Heart left ventricle (tissue), 16 donors: Measurements from ENCODE around the gene CNPY4. TPM values are rescaled to one million over a fixed set of nuclear protein-coding genes. Genes with fewer than 3 reads are reported as not detected.

ENCODE experiments used
- ATAC-seq, 4 donors: fragments of 200-7000 bp; cut with Tn5 transposase; one replicate each; pipeline ENCODE4 v1.9.1; 2020 to 2022; ENCODE audit warnings: moderate library complexity in 4 of 4, mild to moderate bottlenecking in 3 of 4, moderate number of reproducible peaks in 1 of 4
- DNase-seq, 5 donors: peaks; one replicate each; pipeline ENCODE4 v3.0.0-alpha.2; 2020
- H3K27ac ChIP-seq, 12 donors: fragments of 200-600 bp; sonication (generic) in 4 of 12; one replicate each; pipeline versions ENCODE4 v1.5.0 to v1.8.0; 2016 to 2022; ENCODE audit warnings: mild to moderate bottlenecking in 2 of 12
- H3K27me3 ChIP-seq, 9 donors: fragments of 200-600 bp; sonication (generic) in 2 of 9; one replicate each; pipeline versions ENCODE4 v1.5.1 to v1.8.0; 2016 to 2022; ENCODE audit warnings: mild to moderate bottlenecking in 3 of 9
- H3K36me3 ChIP-seq, 9 donors: fragments of 200-600 bp; sonication (generic) in 2 of 9; one replicate each; pipeline versions ENCODE4 v1.5.0 to v1.8.0; 2018 to 2022; ENCODE audit warnings: mild to moderate bottlenecking in 2 of 9
- H3K4me1 ChIP-seq, 12 donors: fragments of 200-600 bp; sonication (generic) in 4 of 12; one replicate each; pipeline versions ENCODE4 v1.5.0 to v1.8.0; 2016 to 2022; ENCODE audit warnings: mild to moderate bottlenecking in 3 of 12
- H3K4me3 ChIP-seq, 12 donors: fragments of 200-600 bp; sonication (generic) in 4 of 12; one replicate each; pipeline versions ENCODE4 v1.5.0 to v1.8.0; 2017 to 2022; ENCODE audit warnings: mild to moderate bottlenecking in 9 of 12, moderate library complexity in 4 of 12
- H3K9me3 ChIP-seq, 12 donors: fragments of 200-600 bp; sonication (generic) in 4 of 12; one replicate each; pipeline versions ENCODE4 v1.5.0 to v1.8.0; 2016 to 2022; ENCODE audit warnings: mild to moderate bottlenecking in 1 of 12
- POLR2A ChIP-seq, 2 donors: fragments of 450-650 bp; IDR thresholded peaks; one replicate each; pipeline ENCODE4 v1.6.1; 2017; ENCODE audit warnings: antibody characterized with exemption in 2 of 2, mild to moderate bottlenecking in 2 of 2, moderate library complexity in 2 of 2
- WGBS, 4 donors: extraction: QIAGEN DNeasy Blood & Tissue Kit in 2 of 4; methylation state at CpG; one replicate each; pipeline versions ENCODE4 v1.1.5 to v1.1.7; 2013 to 2018; 5-methylcytosine and 5-hydroxymethylcytosine counted together
- intact Hi-C, 10 donors: fragments of 100-400 bp; cut with DNase I; formaldehyde crosslinking; loops; one replicate each; pipeline versions ENCODE4 v1.11.1 to v1.14.2; 2022
- polyA plus RNA-seq, 2 donors: library from polyadenylated mRNA; stranded (reverse); fragments of 200-250 nt; gene quantifications; one replicate each; pipeline ENCODE4 v1.2.3, GENCODE V29; 2013
- total RNA-seq, 9 donors: library from RNA; depleted of rRNA in 2 of 9; stranded (reverse); fragments of >200 nt in 2 of 9; fragmentation: NEBNext Ultra II Directional in 3 of 9; extraction: Animal tissue kit (Norgen Biotek cat#: 25700) in 3 of 9; gene quantifications; one replicate each; pipeline versions ENCODE4 v1.1.0 to v1.2.4, GENCODE V29; 2016 to 2023
- TF ChIP-seq, protein P1 (sequence below), 12 donors: fragments of 200-600 bp; sonication (generic) in 4 of 12; IDR thresholded peaks; one replicate each; pipeline versions ENCODE4 v1.5.0 to v1.8.0; 2018 to 2022; ENCODE audit warnings: antibody characterized with exemption in 12 of 12, mild to moderate bottlenecking in 5 of 12
- donor health status: ischemic (EF 13 %, LVEDD 7.1; RV severe dilation, severe dysfunction).
- donor health status: healthy with polysubstance abuse.
- donor health status: DM: no; HTN: yes; CAD: no.
- donor health status: DM: no; HTN: no; CAD: no.
- donor health status: ischemic (EF 25% LVEDD 6.9; RV normal size, moderate dysfunction).
- donor health status: ischemic (EF 25% LVEDD 5.7; RV mildly dilated, moderate dysfunction).
- donor health status: healthy.
- donor health status: DM: yes; HTN: yes; CAD: no.
- donor health status: ischemic (EF 35%, LVEDD 5.7; RV mildly dilated, moderate dysfunction).
- donor health status: nonischemic (EF 11% LVEDD 7.7; RV severe dilation, severe dysfunction).
- donor health status: DM: yes; HTN: yes; CAD: no.
- donor health status: PGD.
- donor health status: ischemic (EF 29% LVEDD 5.4; RV normal size, mild dysfunction).
- donor health status: nonischemic (EF 23%, LVEDD 6.1; RV moderate dilation, normal function).

The CNPY4 gene
- total and polyA plus RNA-seq, 11 donors: 5.9 to 10.8 (median 8.5) TPM

DNA sequence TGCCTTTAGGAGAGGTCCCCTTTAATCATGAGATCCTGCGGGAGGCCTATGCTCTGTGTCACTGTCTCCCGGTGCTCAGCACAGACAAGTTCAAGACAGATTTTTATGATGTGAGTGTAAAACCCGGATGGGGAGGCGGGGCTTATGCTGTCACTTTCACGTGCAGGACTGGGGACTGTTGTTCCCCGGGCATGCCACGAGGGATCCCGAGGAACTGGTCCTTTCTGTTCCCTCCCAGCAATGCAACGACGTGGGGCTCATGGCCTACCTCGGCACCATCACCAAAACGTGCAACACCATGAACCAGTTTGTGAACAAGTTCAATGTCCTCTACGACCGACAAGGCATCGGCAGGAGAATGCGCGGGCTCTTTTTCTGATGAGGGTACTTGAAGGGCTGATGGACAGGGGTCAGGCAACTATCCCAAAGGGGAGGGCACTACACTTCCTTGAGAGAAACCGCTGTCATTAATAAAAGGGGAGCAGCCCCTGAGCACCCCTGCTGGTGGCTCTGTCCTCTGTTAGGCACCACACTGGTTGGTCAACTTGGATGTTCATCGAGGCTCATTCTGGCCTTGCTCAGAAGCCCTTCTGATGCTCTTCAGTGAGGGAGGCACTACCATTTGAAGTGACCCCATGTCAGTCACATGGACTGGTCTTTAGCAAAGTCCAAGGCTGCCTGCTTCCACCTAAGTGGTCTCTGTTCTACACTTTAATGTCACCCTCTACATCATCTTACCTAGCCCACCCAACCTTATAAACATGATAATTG, 27.8 kb upstream of the CNPY4 start:
- H3K27ac ChIP-seq: no peak overlapping the region
- no peak for TF ChIP-seq POLR2A (IDR thresholded peaks at IDR 0.05)
- TF ChIP-seq, protein P1, sequence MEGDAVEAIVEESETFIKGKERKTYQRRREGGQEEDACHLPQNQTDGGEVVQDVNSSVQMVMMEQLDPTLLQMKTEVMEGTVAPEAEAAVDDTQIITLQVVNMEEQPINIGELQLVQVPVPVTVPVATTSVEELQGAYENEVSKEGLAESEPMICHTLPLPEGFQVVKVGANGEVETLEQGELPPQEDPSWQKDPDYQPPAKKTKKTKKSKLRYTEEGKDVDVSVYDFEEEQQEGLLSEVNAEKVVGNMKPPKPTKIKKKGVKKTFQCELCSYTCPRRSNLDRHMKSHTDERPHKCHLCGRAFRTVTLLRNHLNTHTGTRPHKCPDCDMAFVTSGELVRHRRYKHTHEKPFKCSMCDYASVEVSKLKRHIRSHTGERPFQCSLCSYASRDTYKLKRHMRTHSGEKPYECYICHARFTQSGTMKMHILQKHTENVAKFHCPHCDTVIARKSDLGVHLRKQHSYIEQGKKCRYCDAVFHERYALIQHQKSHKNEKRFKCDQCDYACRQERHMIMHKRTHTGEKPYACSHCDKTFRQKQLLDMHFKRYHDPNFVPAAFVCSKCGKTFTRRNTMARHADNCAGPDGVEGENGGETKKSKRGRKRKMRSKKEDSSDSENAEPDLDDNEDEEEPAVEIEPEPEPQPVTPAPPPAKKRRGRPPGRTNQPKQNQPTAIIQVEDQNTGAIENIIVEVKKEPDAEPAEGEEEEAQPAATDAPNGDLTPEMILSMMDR (IDR thresholded peaks at IDR 0.05): no peak
- H3K9me3 ChIP-seq: no peaks in the 10 kb centered on the region
- DNase-seq: no peak
- H3K4me1 ChIP-seq: peaks cover 0 to 28% (median 16%) of the 10 kb centered on the region in 12 donors
- H3K36me3 ChIP-seq: peaks cover 0 to 66% (median 64%) of the 10 kb centered on the region in 9 donors
- WGBS, 4 donors: 63 to 74% (median 69%) methylated on average over 14 to 19 of the region's 19 CpGs
- intact Hi-C loops: loop anchor here in 1 of 10 donors (5.0 kb wide), 1 partner anchor 36 kb away; the partner anchor contains the start of gene MBLAC1
- H3K4me3 ChIP-seq: no peak overlapping the region
- H3K27me3 ChIP-seq: no peaks in the 10 kb centered on the region
- no peak for ATAC-seq

DNA sequence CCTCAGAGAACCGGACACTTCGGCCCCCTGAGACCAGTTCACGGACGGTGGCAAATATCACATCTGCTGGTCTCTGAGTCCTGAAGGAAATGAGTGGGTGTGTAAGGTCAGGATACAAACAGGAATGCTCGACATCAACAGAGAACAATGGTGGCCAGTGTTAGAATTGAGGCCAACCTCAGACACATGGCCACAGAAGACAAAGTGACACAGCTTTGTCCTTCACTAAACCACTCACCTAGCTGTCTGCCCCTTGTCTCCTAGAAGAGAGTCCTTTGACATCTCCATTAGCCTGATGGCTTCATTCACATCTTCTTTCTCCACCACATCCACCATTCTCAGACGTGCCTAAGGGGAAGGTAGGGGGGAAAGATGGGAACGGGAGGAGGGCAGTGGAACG, 26.4 kb upstream of the CNPY4 start:
- H3K9me3 ChIP-seq: no peaks in the 10 kb centered on the region
- peaks cover 0 to 81% (median 78%) of the 10 kb centered on the region in 9 donors for H3K36me3 ChIP-seq
- intact Hi-C loops: loop anchor here in 1 of 10 donors (5.0 kb wide), 1 partner anchor 34 kb away; the partner anchor contains the start of gene MBLAC1
- no peak for DNase-seq
- ATAC-seq: peak in 1 of 4 donors; percentile 32
- H3K27ac ChIP-seq: peak overlapping the region in 2 of 12 donors; percentile 5 to 17
- H3K4me1 ChIP-seq: peaks cover 0 to 27% (median 14%) of the 10 kb centered on the region in 12 donors
- no peak overlapping the region for H3K4me3 ChIP-seq
- TF ChIP-seq, protein P1 (IDR thresholded peaks at IDR 0.05): no peak
- 39 to 53% (median 45%) methylated on average over 8 of the region's 8 CpGs for WGBS, 4 donors
- H3K27me3 ChIP-seq: no peaks in the 10 kb centered on the region

DNA sequence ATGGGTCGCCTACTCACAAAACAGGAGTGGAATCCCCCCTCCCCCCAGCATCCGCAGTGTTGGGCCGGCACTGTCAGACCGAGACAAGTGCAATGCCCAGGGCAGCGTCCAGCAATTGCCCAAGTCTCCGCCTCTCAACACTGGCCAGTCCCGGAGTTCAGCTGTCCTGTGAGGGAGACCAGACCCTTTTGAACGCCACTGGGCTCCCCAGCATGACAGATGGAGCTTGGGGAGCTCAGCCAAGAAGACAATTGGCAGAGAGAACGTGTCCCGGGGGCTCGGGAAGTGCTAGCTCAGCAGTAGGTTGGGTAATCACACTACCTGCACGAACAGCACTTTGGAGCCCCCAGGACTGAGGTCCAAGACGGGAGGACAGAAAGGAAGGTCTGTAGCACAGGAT, 25.9 kb upstream of the CNPY4 start:
- Histone ChIP-seq H3K4me1 (peaks cover 0 to 22% (median 9%) of the 10 kb centered on the region in 12 donors), H3K36me3 (peaks cover 0 to 85% (median 83%) of the 10 kb centered on the region in 9 donors), H3K27me3 (no peaks in the 10 kb centered on the region), H3K4me3 (no peak overlapping the region), H3K27ac (peak overlapping the region in 2 of 12 donors; percentile 5 to 17), H3K9me3 (no peaks in the 10 kb centered on the region)
- WGBS, 4 donors: 44 to 47% (median 45%) methylated on average over 6 to 13 of the region's 13 CpGs
- TF ChIP-seq, protein P1 (IDR thresholded peaks at IDR 0.05): no peak
- no peak for TF ChIP-seq POLR2A (IDR thresholded peaks at IDR 0.05)
- DNase-seq (no peak), ATAC-seq (no peak)
- intact Hi-C loops: loop anchor here in 1 of 10 donors (5.0 kb wide), 1 partner anchor 34 kb away; the partner anchor contains the start of gene MBLAC1

DNA sequence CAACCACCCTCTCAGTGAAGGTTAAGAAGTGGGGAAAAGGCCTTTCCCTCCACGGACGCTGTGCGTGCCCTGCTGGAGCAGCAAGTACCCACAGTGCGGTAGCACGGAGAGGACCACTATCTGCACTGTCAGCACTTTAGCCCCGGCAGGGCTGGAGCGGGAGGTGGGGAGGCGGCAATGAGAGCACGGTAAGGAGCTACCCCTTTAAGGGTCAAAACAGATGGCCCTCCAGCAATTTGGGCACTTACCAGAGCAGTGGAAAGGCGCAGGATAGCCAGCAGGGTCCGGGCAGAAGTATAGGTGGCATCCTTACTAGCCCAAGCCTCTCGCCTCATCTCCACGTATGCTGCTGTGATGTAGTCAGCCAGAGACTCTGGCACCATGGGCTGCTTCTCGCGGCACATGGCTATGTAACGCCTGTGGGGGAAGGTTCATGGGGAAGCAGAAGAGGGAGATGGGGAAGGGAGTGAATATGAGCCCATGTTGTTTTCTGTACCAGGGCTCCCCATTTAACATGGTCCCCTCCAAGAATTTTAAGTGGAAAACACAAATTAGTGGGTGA, 25.4 kb upstream of the CNPY4 start:
- intact Hi-C loops: loop anchor here in 1 of 10 donors (5.0 kb wide), 1 partner anchor 33 kb away; the partner anchor contains the start of gene MBLAC1
- WGBS, 4 donors: 79 to 81% (median 81%) methylated on average over 16 of the region's 16 CpGs
- no peak overlapping the region for H3K27ac ChIP-seq

More for the DNA sequence above, 25.4 kb upstream of the CNPY4 start:
- Histone ChIP-seq H3K4me1 (peaks cover 0 to 23% (median 10%) of the 10 kb centered on the region in 12 donors), H3K9me3 (no peaks in the 10 kb centered on the region), H3K36me3 (peaks cover 0 to 90% (median 88%) of the 10 kb centered on the region in 9 donors), H3K4me3 (no peak overlapping the region), H3K27me3 (no peaks in the 10 kb centered on the region)
- peak in 2 of 4 donors; percentile 3 to 14 for ATAC-seq
- DNase-seq: no peak
- TF ChIP-seq POLR2A (IDR thresholded peaks at IDR 0.05): no peak
- TF ChIP-seq, protein P1 (IDR thresholded peaks at IDR 0.05): no peak
